DMS 273 treated with DMSO at 0.1 percent for 48 hours (cell line): ENCODE measurements around the gene CYP4F22.

Experiments used
- DNase-seq: peaks from one replicate; lab custom pipeline; 2025; lab: John Stamatoyannopoulos, UW

Gene CYP4F22

DNA sequence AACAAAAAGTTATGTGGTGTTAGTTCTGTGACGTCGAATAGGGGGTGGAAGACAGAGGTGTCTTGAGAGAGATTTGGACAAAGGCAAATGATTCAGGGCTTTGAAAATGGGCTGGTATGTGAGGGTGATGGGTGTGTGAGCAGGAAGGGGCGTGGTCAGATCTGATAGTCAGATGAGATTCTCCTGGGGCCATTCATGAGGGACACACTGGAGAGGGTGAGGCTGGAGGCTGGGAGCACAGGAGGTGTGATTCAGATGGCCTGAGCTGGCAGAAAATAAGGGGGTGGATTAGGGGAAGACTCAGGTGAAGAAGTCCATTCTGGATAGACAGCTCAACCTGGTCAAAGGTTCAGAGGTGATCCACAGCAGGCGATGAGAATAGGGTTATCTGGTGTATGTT, 28.0 kb downstream of the CYP4F22 start:
- DNase-seq = no peak

DNA sequence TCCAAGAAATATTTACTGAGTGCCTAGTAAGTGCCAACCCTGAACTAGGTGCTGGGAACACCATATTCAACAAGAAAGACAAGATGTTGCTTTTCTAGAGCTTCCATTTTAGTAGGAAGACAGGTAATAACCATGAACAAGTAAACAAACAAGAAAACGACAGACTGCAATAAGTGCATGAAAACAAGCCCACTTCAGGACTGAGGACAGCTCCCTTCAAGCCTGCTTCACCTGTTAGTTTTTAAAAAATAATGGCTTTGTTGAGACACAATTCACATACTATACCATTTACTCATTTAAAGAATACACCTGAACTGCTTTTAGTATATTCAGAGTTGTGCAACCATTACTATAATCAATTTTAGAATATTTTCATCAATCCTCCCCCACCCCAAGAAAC, 30.4 kb downstream of the CYP4F22 start:
- no peak for DNase-seq

DNA sequence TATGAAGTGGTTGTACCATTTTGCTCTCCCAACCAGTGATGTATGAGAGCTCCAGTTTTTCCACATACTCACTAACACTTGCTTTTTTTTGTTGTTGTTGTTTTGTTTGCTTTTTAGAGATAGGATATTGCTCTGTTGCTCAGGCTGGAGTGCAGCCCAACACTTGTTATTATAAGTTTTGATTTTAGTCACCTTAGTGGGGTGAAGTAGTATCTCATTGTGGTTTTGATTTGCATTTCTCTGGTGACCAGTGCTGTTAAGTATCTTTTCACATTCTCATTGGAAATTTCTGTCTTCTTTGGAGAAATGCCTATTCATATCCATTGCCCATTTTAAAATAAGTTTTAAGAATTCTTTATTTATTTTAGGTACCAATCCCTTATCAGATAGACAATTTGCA, 31.3 kb downstream of the CYP4F22 start:
- DNase-seq = no peak

DNA sequence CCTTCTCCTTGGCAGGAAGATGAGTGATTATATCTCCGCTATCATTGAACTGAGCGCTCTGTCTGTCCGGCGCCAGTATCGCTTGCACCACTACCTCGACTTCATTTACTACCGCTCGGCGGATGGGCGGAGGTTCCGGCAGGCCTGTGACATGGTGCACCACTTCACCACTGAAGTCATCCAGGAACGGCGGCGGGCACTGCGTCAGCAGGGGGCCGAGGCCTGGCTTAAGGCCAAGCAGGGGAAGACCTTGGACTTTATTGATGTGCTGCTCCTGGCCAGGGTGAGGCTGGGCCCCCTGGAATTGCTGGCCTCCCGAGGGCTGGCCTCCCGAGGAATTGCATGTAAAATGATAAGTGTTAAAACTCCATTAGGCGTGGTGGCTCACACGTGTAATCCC, 32.1 kb downstream of the CYP4F22 start:
- DNase-seq = no peak

DNA sequence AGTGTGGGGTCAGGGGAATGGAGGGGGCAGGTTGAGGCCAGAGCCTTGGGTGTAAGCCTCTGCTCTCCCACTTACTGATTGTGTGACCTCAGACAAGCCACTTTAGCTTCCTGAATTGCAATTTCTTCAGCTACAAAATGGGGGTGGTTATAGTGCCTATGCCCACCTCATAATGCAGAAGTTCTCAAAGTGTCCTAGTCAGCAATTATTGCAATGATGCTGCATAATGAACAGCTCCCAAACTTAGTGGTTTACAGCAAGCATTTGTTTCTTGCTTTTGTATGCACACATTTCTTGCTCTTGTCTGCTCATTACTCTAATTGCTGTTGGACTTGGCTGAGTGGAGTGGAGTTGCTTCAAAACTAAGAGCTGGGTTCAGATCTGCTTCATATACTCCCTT, 36.0 kb downstream of the CYP4F22 start:
- no peak for DNase-seq

DNA sequence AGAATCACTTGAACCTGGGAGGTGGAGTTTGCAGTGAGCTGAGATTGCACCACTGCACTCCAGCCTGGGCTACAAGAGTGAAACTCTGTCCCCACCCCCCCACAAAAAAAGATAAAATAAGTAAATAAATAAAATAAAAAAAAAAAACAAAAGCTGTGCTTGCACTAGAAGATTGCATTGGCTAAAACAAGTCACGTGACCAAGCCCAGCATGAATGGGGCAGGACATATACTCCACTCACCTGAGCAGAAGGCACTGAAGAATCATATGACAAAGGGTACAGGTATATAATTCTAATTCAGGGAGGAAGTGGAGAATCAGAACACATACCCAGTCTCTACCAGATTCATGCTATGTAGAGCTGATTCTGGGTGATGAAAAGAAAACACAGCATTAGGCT, 36.6 kb downstream of the CYP4F22 start:
- no peak for DNase-seq

DNA sequence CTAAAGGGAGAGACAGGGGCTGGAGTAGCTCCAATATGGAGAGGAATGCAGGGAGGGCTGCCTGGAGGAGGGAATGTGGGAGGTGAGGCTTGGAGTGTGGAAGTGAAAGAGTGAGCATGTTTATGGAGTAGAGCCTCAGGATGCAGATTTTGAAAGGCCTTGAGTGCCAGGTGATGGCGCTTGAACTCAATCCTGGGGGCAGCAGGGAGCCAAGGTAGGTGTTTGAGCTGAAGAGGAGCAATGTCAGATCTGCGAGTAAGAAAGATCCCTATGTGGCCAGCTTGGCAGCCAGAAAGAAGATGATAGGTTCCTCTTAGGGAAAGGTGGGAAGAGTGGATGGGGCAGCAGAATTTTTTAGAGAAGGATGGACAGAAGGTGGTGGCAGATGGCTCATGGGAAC, 40.3 kb downstream of the CYP4F22 start:
- no peak for DNase-seq

DNA sequence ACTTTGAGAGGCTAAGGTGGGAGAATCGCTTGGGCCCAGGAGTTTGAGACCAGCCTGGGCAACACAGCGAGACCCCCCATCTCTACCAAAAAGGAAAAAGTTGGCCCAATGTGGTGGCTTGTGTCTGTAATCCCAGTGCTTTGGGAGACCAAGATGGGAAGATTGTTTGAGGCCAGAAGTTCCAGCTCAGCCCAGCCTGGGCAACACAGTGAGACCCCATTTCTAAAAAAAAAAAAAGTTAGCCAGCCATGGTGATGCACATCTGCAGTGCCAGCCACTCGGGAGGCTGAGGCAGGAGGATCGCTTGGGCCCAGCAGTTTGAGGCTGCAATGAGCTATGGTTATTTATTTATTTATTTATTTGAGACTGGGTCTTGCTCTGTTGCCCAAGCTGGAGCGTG, 41.3 kb downstream of the CYP4F22 start:
- no peak for DNase-seq

DNA sequence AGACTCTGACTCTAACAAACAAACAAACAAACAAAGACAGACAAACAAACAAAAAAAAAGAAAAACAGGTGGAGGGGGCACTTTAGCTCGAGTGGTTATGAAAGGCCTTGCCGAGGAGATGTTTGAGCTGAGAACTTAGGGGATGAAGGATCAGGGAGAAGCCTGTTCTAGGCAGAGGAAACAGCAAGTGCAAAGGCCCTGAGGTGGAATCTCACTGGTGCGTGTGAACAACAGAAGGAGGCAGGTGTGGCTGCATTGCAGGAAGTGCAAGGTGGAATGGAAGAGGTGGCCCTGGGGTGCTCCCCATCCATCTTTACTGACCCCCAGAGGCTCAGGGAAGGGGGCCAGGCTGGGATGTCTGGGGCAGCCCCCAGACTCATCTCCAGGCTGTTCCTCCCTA, 41.9 kb downstream of the CYP4F22 start:
- DNase-seq = no peak

DNA sequence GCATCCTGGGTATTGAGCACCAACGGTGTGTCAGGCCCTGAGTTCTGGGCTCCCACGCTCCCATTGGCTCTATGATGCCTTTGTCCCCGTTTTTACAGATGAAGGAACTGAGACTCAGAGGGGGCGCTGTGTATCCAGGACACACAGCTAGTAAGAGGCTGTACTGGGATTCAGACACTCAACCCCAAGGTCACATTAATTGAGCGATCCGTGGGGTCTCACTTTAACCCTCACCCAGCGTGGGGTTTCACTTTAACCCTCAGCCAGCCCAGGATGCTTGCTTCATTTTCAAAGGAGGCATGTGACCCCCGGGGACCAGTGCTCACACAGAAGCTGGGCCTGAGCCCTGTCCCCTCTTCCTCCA, 42.6 kb downstream of the CYP4F22 start:
- no peak for DNase-seq

DNA sequence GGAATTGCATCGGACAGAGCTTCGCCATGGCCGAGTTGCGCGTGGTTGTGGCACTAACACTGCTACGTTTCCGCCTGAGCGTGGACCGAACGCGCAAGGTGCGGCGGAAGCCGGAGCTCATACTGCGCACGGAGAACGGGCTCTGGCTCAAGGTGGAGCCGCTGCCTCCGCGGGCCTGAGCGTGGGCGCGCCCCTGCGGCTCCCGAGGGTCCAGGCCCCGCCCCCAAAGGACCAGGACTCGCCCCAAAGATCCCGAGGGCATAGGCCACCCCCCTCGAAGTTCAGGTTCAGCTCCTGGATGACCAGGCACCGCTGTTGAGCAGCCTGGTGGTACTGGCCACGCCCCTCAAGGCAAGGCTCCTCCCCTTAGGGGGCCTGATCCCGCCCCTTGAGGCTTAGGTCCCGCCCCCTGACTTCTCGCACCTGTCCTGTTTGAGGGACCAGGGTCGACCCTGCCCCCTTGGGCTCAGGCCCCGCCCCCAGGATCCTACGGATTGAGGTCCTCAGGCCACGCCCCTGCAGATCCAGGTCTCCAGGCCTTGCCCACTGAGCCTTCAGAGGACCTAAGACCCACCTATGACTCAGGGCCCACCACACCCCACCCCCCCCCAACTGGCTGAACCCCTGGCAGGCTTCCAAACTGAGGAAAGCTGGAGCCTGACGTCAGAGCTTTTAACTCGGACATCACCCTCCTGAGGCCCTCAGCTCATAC, 43.1 kb downstream of the CYP4F22 start:
- DNase-seq = no peak

DNA sequence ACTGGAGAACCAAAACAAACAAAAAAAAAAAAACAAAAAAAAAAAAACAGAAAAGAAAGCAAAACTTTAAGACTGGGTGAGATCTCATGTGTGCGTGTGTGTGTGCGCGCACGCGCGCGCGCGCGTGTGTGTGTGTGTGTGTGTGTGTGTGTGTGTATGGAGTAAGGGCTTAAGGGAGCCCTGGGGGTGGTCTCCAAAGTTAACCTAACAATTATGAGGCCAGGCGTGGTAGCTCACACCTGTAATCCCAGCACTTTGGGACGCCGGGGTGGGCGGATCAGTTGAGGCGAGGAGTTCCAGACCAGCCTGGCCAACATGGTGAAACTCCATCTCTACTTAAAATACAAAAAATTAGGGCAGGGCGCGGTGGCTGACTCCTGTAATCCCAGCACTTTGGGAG, 46.7 kb downstream of the CYP4F22 start:
- DNase-seq = no peak

DNA sequence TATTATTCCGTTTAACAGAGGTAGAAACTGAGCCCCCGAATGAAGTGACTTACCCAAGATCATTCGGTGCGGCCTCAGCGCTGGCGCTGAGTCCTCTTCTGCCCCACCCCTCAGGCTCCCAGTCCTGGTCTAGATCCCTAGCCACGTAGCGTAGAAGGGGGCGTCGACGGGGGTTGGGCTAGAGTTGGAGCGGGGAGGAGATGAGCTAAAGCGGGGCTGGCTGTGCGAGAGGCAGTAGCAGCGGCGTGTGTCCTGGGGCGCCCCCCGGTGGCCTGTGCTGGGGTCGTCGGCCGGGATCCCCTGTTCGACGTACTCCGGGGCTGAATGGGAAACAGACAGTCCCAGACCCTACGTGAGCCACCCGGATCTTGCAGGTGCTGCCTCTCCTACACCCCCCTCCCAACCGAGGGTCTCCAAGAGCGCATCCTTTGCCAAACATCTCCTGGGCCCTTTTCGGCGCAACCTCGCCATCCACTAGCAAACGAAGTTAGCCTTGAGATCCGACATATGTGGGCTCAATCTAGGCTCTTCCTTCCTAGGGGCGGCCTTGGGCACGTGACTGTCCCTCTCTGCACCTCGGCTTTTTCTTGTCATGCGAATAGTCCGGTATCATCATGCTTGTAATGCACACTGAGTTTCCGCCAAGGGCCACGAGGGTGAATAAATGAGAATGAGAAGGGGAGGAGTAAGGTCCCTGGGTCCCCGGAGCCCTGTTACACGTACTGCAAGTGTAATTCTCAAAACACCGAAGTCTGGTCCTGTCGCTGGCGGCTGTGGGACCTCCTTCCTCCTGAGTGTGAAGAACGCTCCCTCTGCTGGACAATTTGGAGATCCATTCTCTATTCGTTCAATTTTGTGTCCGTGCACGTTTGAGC, 47.7 kb downstream of the CYP4F22 start:
- peak; percentile 76 for DNase-seq

DNA sequence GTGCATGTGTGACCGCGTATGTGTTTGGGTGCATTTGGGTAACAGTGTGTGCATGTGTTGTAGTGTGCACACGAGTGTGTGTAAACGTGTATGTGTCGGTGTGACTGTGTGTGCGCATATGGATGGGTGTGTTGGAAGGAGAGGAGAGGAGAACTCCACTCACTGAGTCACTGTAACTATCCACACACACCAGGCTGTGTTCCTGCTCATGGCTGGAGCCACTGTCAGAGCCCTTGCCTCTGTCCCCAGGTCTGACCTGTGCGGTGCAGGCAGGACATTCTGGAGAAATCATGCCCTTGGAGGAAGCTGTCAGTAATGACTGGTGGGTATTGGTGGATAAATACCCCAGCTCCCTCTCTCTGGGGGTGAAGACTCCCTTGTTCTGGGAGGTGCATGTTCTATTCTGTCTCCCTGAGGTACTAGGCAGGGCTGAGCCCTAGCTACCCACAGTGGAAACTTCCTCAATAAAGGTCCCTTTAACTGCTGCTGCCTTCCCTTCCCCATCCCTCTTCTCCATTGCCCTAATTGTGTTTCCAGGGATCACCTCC, 48.4 kb downstream of the CYP4F22 start:
- DNase-seq = no peak

DNA sequence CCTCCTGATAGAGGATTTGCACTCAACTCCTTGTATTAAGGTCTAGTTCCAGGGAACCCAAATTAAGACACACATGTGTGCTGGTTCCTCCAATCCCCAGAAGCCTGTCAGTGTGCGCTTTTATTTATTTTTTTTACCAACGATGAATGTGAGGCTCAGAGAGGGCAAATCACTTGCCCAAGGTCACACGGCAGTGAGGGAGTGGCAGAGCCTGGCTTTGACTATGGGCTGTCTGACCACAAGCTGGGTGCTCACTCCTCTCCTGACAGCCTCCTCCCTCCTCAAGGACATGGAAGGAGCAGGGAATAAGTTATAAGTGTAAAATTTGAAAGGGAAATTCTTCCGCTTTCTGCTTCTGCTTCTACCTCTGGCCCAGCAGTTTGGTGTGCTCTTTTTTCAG, 48.9 kb downstream of the CYP4F22 start:
- no peak for DNase-seq

DNA sequence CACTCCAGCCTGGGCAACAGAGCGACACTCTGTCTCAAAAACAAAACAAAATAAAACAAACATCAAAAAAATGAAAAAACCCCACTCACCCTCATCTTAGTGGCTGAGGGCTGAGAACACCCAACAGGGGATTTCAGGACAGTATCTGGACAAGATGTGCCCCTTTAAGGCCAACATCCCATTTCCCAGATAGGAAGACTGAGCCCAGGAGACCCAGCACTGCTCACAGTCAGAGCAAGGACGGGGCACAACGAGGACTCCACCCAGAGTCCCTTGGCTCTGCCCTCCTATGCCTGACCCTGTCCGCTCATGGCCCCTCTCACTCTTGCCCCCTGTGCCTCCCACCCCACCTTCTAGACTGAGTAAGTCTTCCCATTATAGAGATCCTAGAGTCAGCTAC, 53.8 kb downstream of the CYP4F22 start:
- DNase-seq = no peak

DNA sequence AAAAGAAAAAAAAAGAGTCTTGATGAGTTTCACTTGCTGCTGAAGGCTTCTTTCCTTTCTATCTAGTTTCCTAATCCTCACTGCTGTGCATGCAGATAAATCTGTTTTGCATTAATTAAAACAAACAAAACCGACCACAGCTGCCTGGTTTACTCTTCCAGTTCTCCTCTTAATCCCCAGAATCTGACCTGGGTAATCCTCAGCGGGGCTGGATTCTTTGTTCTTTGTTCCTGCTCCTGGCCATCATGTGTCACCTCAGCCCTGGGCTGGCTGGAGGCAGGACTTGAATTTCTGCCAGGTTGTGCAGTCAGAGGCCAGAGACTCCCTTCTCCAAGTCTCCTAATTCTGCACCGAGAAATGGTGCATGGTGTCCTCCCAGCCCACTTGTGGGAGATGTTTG, 54.5 kb downstream of the CYP4F22 start:
- DNase-seq = no peak

DNA sequence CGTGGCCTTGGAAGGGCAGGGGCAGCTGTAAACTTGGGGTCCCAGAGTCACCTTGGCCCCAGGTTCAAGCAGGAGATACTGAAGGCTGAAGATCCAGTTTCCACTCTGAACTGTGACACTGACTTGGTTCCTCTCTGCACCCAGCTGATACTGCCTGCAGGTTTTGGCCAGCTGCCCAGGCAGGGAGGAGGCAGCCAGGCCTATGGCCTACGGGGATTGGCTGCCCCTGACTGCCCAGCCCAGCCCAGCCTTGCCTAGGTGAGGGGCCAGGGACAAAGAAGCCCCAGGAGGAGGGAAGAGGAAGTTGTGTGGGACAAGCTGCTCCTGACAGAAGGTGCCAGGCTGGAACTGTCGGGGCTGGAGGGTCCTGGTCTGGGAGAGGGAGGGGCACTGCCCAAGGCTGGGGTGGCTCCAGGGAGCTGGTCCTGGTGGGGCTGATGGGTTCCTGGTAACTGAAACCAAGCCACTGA, 55.0 kb downstream of the CYP4F22 start:
- DNase-seq = no peak

DNA sequence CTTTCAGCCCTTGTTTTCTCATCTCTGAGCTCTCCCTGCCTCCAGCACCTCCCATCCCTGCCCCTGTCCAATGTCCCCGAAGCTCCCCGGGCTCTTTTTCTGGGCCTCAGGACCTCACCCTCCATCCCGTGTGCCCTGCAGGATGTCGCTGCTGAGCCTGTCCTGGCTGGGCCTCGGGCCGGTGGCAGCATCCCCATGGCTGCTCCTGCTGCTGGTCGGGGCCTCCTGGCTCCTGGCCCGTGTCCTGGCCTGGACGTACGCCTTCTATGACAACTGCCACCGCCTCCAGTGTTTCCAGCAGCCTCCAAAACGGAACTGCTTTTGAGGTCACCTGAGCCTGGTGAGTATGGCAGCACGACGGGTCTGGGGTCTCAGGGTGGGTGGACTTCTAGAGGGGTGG, 55.6 kb downstream of the CYP4F22 start:
- no peak for DNase-seq

DNA sequence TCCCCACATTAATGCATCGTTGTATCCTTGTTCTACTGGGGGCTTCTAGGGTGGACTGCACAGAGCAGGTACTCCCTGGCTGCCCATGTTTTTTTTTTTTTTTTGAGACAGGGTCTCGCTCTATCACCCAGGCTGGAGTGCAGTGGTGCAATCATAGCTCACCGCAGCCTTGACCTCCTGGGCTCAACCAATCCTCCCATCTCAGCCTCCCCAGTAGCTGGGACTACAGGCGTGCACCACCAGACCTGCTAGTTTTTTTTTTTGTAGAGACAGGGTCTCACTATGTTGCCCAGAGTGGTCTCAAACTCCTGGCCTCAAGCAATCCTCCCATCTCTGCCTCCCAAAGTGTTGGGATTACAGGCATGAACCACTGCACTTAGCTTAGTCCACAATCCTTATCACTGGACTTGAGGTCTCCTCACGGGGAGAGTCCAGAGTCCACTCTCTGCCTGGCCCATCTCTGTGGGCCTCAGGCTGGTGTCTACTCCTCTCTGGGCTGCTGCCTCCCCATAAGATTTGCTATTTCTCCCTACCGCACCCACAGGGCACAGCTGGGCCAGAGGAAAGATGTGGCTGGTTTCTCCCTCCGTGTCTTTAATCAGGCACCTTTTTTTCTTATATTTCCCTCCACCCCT, 56.3 kb downstream of the CYP4F22 start:
- DNase-seq = no peak

DNA sequence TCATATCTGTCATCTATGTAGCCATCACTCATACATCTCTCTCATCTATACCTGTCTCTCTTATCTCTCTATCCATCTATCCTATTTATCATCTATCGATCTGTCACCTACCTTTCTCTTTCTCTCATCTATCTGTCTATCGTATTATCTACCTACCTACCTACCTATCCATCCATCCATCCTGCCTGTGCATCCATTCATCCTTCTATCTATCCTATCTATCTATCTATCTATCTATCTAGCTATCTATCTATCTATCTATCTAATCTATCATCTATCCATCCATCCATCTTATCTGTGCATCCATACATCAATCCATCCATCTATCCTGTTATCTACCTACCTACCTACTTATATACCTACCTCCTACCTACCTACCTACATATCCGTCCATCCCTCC, 62.1 kb downstream of the CYP4F22 start:
- DNase-seq = no peak

DNA sequence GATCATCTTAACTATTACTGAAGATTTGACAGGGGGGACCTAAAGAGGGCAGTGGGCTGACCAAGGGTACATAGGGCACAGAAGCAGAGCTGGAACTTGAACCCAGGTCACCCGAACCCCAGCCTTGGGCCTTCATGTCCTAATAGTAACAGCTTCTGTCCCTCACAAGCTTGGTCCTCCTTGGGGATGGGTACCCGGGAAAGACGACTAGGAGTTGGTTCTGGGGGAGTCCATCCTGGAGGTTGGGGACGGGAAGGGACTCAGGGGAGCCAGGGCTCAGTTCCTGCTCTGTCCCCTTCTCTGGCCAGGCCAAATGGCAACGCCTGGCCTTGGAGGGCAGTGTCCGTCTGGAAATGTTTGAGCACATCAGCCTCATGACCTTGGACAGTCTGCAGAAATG, 67.1 kb downstream of the CYP4F22 start:
- DNase-seq = no peak
